HepG2 (cell line): ENCODE results near the gene SNAPC3. TPM values are rescaled to one million over a fixed set of nuclear protein-coding genes. Genes with fewer than 3 reads are reported as not detected.
A peak's percentile ranks its signal among the peaks of the same experiment; 100 is the strongest.

Experiments used
- ATF7-NPFF ChIP-seq: sonication (generic); formaldehyde crosslinking; IDR thresholded peaks from 2 replicates; pipeline ENCODE4 v1.8.1; 2023; ENCODE audit warnings: mild to moderate bottlenecking, low read depth, missing genetic modification reagents, moderate library complexity
- HMGA1 ChIP-seq: sonication (generic); formaldehyde crosslinking; conservative IDR thresholded peaks from 2 replicates; pipeline ENCODE4 v1.4.0; 2020; ENCODE audit warnings: missing genetic modification reagents
- ISL2 ChIP-seq: sonication (generic); formaldehyde crosslinking; IDR thresholded peaks from 2 replicates; pipeline ENCODE4 v1.5.0; 2020; ENCODE audit warnings: missing genetic modification reagents
- KDM4B ChIP-seq: sonication (generic); formaldehyde crosslinking; IDR thresholded peaks from 2 replicates; pipeline ENCODE4 v1.4.0; 2020; ENCODE audit warnings: missing genetic modification reagents
- KMT2A ChIP-seq: sonication (generic); formaldehyde crosslinking; IDR thresholded peaks from 2 replicates; pipeline ENCODE4 v1.4.0; 2020; ENCODE audit warnings: missing genetic modification reagents
- SMC3 ChIP-seq: IDR thresholded peaks from 2 replicates; pipeline ENCODE4 v1.6.1; 2011; ENCODE audit warnings: low read length, improper control_type of control experiment
- STAG1 ChIP-seq: sonication (generic); formaldehyde crosslinking; IDR thresholded peaks from 2 replicates; pipeline ENCODE4 v1.4.0; 2020; ENCODE audit warnings: missing genetic modification reagents
- U2AF1 ChIP-seq: fragments of 200-400 bp; formaldehyde crosslinking; optimal IDR thresholded peaks from 2 replicates; pipeline ENCODE3; 2017; ENCODE audit warnings: mild to moderate bottlenecking, low read depth, low read length
- WIZ ChIP-seq: sonication (generic); formaldehyde crosslinking; IDR thresholded peaks from 2 replicates; pipeline ENCODE4 v1.5.1; 2020; ENCODE audit warnings: mild to moderate bottlenecking, missing genetic modification reagents
- ZKSCAN5 ChIP-seq: sonication (generic); formaldehyde crosslinking; IDR thresholded peaks from 2 replicates; pipeline ENCODE4 v1.5.1; 2020; ENCODE audit warnings: mild to moderate bottlenecking, missing genetic modification reagents
- ZNF367 ChIP-seq: sonication (generic); formaldehyde crosslinking; IDR thresholded peaks from 2 replicates; pipeline ENCODE4 v1.4.0; 2020; ENCODE audit warnings: missing genetic modification reagents, borderline replicate concordance
- ZNF432 ChIP-seq: sonication (generic); formaldehyde crosslinking; IDR thresholded peaks from 2 replicates; pipeline ENCODE4 v1.5.0; 2020; ENCODE audit warnings: missing genetic modification reagents, mild to moderate bottlenecking, borderline replicate concordance
- ZNF563 ChIP-seq: sonication (generic); formaldehyde crosslinking; IDR thresholded peaks from 2 replicates; pipeline ENCODE4 v1.8.0; 2022; ENCODE audit warnings: mild to moderate bottlenecking, moderate library complexity, missing genetic modification reagents
- ZSCAN9 ChIP-seq: IDR thresholded peaks from 2 replicates; pipeline ENCODE4 v1.6.1; 2016; ENCODE audit warnings: borderline replicate concordance
- polyA plus RNA-seq, 8 experiments: library from polyadenylated mRNA; depleted of rRNA in 3 of 8; stranded (reverse) in 7 of 8; unstranded in 1 of 8; fragments of >200 nt; fragmentation: Illumina TruSeq in 4 of 8; extraction: Trizol in 4 of 8; gene quantifications; 2 replicates each; pipeline versions ENCODE4 v1.2.1 to v1.2.3, GENCODE V29; 2011 to 2016; ENCODE audit warnings: low read depth in 4 of 8, missing spikeins in 1 of 8, mixed read lengths in 1 of 8; ENCODE audit not compliant: insufficient read depth in 1 of 8
- total RNA-seq, 5 experiments: library from RNA; depleted of rRNA; stranded (reverse); fragments of >200 nt; fragmentation: Illumina TruSeq; extraction: Trizol; gene quantifications; 2 replicates each; pipeline ENCODE4 v1.2.3, GENCODE V29; 2016; ENCODE audit warnings: low read depth in 1 of 5
- TF ChIP-seq, protein P1 (sequence below): sonication (generic); formaldehyde crosslinking; IDR thresholded peaks from 2 replicates; pipeline ENCODE4 v1.5.1; 2020; ENCODE audit warnings: missing genetic modification reagents, mild to moderate bottlenecking, borderline replicate concordance
- TF ChIP-seq, protein P2 (sequence below), 2 experiments: sonication (generic) in 1 of 2; formaldehyde crosslinking in 1 of 2; IDR thresholded peaks; 2 replicates each; pipeline versions ENCODE4 v1.6.1 to v1.9.0; 2014 to 2022; ENCODE audit warnings: antibody characterized with exemption in 1 of 2, borderline replicate concordance in 1 of 2, inconsistent platforms in 1 of 2, low read depth in 1 of 2, missing genetic modification reagents in 1 of 2
- TF ChIP-seq, protein P3 (sequence below): sonication (generic); formaldehyde crosslinking; IDR thresholded peaks from 2 replicates; pipeline ENCODE4 v1.4.0; 2020; ENCODE audit warnings: missing genetic modification reagents, mild to moderate bottlenecking, borderline replicate concordance
- TF ChIP-seq, protein P4 (sequence below): sonication (generic); formaldehyde crosslinking; IDR thresholded peaks from 2 replicates; pipeline ENCODE4 v1.9.0; 2021; ENCODE audit warnings: missing genetic modification reagents, mild to moderate bottlenecking, borderline replicate concordance

The SNAPC3 gene
- total and polyA plus RNA-seq, 2 of the 13 experiments (the other 11 are each of a cell fraction or from before 2014, with no cell fraction given) = 25.6 to 26.0 TPM

DNA sequence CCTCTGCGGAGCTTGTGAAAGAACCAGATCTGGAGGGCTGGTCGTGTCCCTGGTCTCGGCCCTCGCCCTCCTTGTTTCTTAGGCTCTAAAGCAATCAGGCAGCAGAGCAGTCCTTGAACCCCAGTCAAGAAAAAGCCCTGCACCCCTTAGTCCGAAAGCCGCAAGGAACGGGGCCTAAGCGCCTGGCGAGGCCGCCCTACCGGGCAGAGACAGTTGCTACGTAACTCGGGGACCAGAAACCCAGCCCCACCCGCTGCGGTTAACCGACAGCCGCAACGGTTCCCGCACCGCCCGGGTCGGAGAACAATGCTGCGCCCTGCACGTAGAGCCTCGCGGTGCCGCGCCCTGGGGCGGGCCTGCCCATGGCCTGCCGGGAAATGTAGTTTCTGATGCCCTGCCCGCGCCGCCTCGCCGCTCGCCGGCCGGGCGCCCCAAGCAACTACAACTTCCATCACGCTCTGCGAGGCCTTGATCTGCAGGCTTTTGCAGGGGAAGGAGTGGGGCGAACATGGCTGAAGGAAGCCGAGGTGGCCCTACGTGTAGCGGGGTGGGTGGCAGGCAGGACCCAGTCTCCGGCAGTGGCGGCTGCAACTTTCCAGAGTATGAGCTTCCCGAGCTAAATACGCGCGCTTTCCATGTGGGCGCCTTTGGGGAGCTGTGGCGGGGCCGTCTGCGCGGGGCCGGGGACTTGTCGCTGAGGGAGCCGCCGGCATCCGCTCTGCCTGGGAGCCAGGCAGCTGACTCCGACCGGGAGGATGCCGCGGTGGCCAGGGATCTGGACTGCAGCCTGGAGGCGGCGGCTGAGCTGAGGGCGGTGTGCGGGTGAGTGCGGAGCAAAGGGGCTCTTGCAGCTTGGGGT lies at the start of gene SNAPC3 (continued):
- TF ChIP-seq KDM4B (CRISPR knock-in tag) (peak; percentile 87), STAG1 (CRISPR knock-in tag) (no peak), ISL2 (CRISPR knock-in tag) (peak; percentile 82), ZSCAN9 (CRISPR knock-in tag) (peak; percentile 83; the same call in 1 of the 2 replicates), HMGA1 (no peak), ZNF367 (CRISPR knock-in tag) (no peak), ZNF563 (peak; percentile 75), WIZ (CRISPR knock-in tag) (peak; percentile 82), SMC3 (no peak), U2AF1 (no peak), ZKSCAN5 (CRISPR knock-in tag) (no peak), ZNF432 (CRISPR knock-in tag) (peak; percentile 94; the same call in 1 of the 2 replicates), ATF7-NPFF (CRISPR knock-in tag) (peak; percentile 86; the same call in 1 of the 2 replicates), KMT2A (CRISPR knock-in tag) (peak; percentile 90)
- TF ChIP-seq, protein P1, sequence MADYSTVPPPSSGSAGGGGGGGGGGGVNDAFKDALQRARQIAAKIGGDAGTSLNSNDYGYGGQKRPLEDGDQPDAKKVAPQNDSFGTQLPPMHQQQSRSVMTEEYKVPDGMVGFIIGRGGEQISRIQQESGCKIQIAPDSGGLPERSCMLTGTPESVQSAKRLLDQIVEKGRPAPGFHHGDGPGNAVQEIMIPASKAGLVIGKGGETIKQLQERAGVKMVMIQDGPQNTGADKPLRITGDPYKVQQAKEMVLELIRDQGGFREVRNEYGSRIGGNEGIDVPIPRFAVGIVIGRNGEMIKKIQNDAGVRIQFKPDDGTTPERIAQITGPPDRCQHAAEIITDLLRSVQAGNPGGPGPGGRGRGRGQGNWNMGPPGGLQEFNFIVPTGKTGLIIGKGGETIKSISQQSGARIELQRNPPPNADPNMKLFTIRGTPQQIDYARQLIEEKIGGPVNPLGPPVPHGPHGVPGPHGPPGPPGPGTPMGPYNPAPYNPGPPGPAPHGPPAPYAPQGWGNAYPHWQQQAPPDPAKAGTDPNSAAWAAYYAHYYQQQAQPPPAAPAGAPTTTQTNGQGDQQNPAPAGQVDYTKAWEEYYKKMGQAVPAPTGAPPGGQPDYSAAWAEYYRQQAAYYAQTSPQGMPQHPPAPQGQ (CRISPR knock-in tag) = peak; percentile 1; the same call in 1 of the 2 replicates
- TF ChIP-seq, protein P2, sequence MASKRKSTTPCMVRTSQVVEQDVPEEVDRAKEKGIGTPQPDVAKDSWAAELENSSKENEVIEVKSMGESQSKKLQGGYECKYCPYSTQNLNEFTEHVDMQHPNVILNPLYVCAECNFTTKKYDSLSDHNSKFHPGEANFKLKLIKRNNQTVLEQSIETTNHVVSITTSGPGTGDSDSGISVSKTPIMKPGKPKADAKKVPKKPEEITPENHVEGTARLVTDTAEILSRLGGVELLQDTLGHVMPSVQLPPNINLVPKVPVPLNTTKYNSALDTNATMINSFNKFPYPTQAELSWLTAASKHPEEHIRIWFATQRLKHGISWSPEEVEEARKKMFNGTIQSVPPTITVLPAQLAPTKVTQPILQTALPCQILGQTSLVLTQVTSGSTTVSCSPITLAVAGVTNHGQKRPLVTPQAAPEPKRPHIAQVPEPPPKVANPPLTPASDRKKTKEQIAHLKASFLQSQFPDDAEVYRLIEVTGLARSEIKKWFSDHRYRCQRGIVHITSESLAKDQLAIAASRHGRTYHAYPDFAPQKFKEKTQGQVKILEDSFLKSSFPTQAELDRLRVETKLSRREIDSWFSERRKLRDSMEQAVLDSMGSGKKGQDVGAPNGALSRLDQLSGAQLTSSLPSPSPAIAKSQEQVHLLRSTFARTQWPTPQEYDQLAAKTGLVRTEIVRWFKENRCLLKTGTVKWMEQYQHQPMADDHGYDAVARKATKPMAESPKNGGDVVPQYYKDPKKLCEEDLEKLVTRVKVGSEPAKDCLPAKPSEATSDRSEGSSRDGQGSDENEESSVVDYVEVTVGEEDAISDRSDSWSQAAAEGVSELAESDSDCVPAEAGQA (IDR thresholded peaks at IDR 0.05; ENCODE audit: low read depth) = peak; percentile 67; the same call in 1 of the 2 replicates
- TF ChIP-seq, protein P2 (CRISPR knock-in tag; IDR thresholded peaks at IDR 0.05; ENCODE audit: borderline replicate concordance) = 0 out of 2 replicates have a peak, but pooled peaks have one; percentile 61
- TF ChIP-seq, protein P3, sequence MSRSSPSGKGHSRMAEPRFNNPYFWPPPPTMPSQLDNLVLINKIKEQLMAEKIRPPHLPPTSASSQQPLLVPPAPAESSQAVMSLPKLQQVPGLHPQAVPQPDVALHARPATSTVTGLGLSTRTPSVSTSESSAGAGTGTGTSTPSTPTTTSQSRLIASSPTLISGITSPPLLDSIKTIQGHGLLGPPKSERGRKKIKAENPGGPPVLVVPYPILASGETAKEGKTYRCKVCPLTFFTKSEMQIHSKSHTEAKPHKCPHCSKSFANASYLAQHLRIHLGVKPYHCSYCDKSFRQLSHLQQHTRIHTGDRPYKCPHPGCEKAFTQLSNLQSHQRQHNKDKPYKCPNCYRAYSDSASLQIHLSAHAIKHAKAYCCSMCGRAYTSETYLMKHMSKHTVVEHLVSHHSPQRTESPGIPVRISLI (CRISPR knock-in tag) = 0 out of 2 replicates have a peak, but pooled peaks have one; percentile 22
- TF ChIP-seq, protein P4, sequence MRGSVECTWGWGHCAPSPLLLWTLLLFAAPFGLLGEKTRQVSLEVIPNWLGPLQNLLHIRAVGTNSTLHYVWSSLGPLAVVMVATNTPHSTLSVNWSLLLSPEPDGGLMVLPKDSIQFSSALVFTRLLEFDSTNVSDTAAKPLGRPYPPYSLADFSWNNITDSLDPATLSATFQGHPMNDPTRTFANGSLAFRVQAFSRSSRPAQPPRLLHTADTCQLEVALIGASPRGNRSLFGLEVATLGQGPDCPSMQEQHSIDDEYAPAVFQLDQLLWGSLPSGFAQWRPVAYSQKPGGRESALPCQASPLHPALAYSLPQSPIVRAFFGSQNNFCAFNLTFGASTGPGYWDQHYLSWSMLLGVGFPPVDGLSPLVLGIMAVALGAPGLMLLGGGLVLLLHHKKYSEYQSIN (CRISPR knock-in tag) = no peak
